Hepatocyte (in vitro differentiated cells): Measurements from ENCODE around the gene RBM38. TPM values are rescaled to one million over a fixed set of nuclear protein-coding genes. Genes with fewer than 3 reads are reported as not detected.
A peak's percentile ranks its signal among the peaks of the same experiment; 100 is the strongest.

ENCODE experiments used
- DNase-seq: peaks from one replicate; pipeline ENCODE4 v3.0.0-alpha.2; 2016; ENCODE audit warnings: low spot score
- H2AFZ ChIP-seq: fragments of 200-600 bp; sonication (generic); 2 replicates; pipeline ENCODE4 v1.6.0; 2016; ENCODE audit warnings: antibody characterized with exemption, mild to moderate bottlenecking
- H3K27ac ChIP-seq: fragments of 200-600 bp; sonication (generic); 2 replicates; pipeline ENCODE4 v1.5.1; 2016; ENCODE audit warnings: mild to moderate bottlenecking
- H3K27me3 ChIP-seq: fragments of 200-600 bp; sonication (generic); 2 replicates; pipeline ENCODE4 v1.6.1; 2016
- H3K36me3 ChIP-seq: fragments of 200-600 bp; sonication (generic); replicated peaks from 2 replicates; pipeline ENCODE4 v1.5.1; 2016; ENCODE audit warnings: low read depth; ENCODE audit not compliant: insufficient read depth
- H3K4me1 ChIP-seq: fragments of 200-600 bp; sonication (generic); 2 replicates; pipeline ENCODE4 v1.5.1; 2016; ENCODE audit warnings: mild to moderate bottlenecking, moderate library complexity; ENCODE audit not compliant: insufficient read depth
- H3K4me2 ChIP-seq: fragments of 200-600 bp; sonication (generic); 2 replicates; pipeline ENCODE4 v1.6.0; 2016
- H3K4me3 ChIP-seq: fragments of 200-600 bp; sonication (generic); 2 replicates; pipeline ENCODE4 v1.5.1; 2016; ENCODE audit warnings: mild to moderate bottlenecking
- H3K79me2 ChIP-seq: fragments of 200-600 bp; sonication (generic); 2 replicates; pipeline ENCODE4 v1.6.0; 2017; ENCODE audit warnings: mild to moderate bottlenecking
- H3K9me2 ChIP-seq: fragments of 200-600 bp; sonication (generic); replicated peaks from 2 replicates; pipeline ENCODE4 v1.6.0; 2017; ENCODE audit warnings: mild to moderate bottlenecking; ENCODE audit not compliant: insufficient read depth
- H3K9me3 ChIP-seq: fragments of 200-600 bp; sonication (generic); 2 replicates; pipeline ENCODE4 v1.5.1; 2016; ENCODE audit warnings: low read depth, mild to moderate bottlenecking
- H4K20me1 ChIP-seq: fragments of 200-600 bp; sonication (generic); 2 replicates; pipeline ENCODE4 v1.6.0; 2016; ENCODE audit warnings: mild to moderate bottlenecking; ENCODE audit not compliant: insufficient read depth, poor library complexity, severe bottlenecking
- EZH2 ChIP-seq: fragments of 200-600 bp; sonication (generic); IDR thresholded peaks from 2 replicates; pipeline ENCODE4 v1.6.1; 2016; ENCODE audit warnings: antibody characterized with exemption, mild to moderate bottlenecking, borderline replicate concordance
- EZH2phosphoT487 ChIP-seq: fragments of 200-600 bp; sonication (generic); IDR thresholded peaks from one replicate; pipeline ENCODE4 v1.6.1; 2018; ENCODE audit warnings: antibody characterized with exemption, mild to moderate bottlenecking, low read depth, moderate library complexity; ENCODE audit not compliant: unreplicated experiment, severe bottlenecking
- WGBS: methylation state at CpG from one replicate; pipeline ENCODE4 v1.1.6; 2016; ENCODE audit warnings: low lambda C conversion rate; ENCODE audit errors: missing lambda C conversion rate; 5-methylcytosine and 5-hydroxymethylcytosine counted together
- polyA plus RNA-seq: library from polyadenylated mRNA; unstranded; fragments of >200 nt; fragmentation: Nextera tagmentation; extraction: Ambion mirVana; gene quantifications from 2 replicates; pipeline ENCODE4 v1.2.1, GENCODE V29; 2016
- total RNA-seq: library from RNA; depleted of rRNA; stranded (reverse); fragments of >200 nt; gene quantifications from 2 replicates; pipeline ENCODE4 v1.2.3, GENCODE V29; 2014
- TF ChIP-seq, protein P1 (sequence below): fragments of 200-600 bp; sonication (generic); IDR thresholded peaks from 2 replicates; pipeline ENCODE4 v1.5.1; 2016; ENCODE audit warnings: antibody characterized with exemption, mild to moderate bottlenecking; ENCODE audit not compliant: poor library complexity

RBM38 gene
- total and polyA plus RNA-seq, 2 experiments from 2014 or later = 16.1 to 19.6 TPM

DNA sequence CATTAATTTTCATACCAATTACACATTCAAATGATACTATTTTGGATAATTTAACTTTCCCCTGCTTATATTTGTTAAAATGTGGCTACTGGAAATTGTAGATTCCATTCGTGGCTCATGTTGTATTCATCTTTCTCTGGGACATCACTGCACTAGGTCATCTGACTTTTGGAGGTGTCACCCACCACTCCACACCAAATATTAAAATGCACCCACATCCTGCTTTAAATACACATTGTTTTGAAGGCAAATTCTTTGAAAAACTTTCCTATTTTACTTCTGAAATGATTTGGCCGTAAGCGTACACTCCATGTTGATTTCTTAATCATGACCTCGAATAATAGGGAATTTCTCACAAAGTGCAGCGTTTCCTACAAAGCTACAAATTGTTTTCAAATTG lies 8.7 kb upstream of the RBM38 start:
- H3K4me3 ChIP-seq = no peak overlapping the region
- H3K27ac ChIP-seq = no peak overlapping the region
- H3K4me2 ChIP-seq = no peak overlapping the region
- H3K9me2 ChIP-seq = no peaks in the 10 kb centered on the region
- no peaks in the 10 kb centered on the region for H3K9me3 ChIP-seq
- H4K20me1 ChIP-seq = no peaks in the 10 kb centered on the region
- no peak for TF ChIP-seq EZH2
- TF ChIP-seq, protein P1, sequence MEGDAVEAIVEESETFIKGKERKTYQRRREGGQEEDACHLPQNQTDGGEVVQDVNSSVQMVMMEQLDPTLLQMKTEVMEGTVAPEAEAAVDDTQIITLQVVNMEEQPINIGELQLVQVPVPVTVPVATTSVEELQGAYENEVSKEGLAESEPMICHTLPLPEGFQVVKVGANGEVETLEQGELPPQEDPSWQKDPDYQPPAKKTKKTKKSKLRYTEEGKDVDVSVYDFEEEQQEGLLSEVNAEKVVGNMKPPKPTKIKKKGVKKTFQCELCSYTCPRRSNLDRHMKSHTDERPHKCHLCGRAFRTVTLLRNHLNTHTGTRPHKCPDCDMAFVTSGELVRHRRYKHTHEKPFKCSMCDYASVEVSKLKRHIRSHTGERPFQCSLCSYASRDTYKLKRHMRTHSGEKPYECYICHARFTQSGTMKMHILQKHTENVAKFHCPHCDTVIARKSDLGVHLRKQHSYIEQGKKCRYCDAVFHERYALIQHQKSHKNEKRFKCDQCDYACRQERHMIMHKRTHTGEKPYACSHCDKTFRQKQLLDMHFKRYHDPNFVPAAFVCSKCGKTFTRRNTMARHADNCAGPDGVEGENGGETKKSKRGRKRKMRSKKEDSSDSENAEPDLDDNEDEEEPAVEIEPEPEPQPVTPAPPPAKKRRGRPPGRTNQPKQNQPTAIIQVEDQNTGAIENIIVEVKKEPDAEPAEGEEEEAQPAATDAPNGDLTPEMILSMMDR = no peak
- no peak for TF ChIP-seq EZH2phosphoT487
- H2AFZ ChIP-seq = no peak overlapping the region
- no peaks in the 10 kb centered on the region for H3K27me3 ChIP-seq
- 96% methylated on average over 5 of the region's 5 CpGs for WGBS
- DNase-seq = no peak
- H3K36me3 ChIP-seq = no peaks in the 10 kb centered on the region
- H3K79me2 ChIP-seq = no peaks in the 10 kb centered on the region
- no peaks in the 10 kb centered on the region for H3K4me1 ChIP-seq

DNA sequence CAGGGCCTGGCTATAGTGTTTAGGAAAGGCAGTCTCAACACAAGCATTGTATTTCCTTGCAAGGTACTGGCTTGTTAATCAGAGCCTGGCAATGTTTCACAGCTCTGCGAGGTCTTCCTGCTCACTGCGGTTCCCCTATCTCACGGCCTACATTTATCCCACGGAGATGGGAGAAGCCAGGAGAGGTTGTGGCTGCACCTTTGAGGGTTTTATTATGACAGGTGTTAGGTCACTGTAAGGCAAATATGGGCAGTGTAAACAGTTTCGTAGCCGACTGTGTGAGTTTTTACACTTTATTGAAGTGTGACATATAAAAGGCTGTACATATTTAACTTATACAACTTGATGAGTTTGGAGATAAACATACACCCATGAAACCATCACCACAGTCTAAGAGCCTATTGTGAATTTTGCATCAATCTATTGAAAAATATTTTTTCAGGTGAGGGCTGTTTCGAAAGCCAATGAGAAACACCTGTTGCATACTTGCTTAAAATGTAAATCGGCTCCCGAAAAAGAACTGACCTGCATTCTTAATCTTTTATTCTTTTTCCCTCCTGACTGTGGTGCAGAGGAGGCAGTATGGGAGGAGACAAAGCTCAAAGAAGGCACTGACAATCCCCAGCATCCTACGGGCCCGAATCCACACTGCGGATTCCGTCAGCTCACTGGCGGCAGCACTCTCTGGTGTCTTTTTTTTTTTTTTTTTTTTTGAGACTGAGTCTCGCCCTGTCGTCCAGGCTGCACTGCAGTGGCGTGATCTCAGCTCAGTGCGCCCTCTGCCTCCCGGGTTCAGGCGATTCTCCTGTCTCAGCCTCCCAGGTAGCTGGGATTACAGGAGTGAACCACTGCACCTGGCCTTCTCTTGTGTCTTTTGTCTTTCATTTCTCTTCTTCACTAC lies 7.5 kb upstream of the RBM38 start:
- WGBS = 84% methylated on average over 20 of the region's 20 CpGs
- H3K79me2 ChIP-seq = no peaks in the 10 kb centered on the region
- H3K9me2 ChIP-seq = no peaks in the 10 kb centered on the region
- H3K27ac ChIP-seq = no peak overlapping the region
- TF ChIP-seq, protein P1 = no peak
- TF ChIP-seq EZH2 (no peak), EZH2phosphoT487 (no peak)
- H3K9me3 ChIP-seq = no peaks in the 10 kb centered on the region
- DNase-seq = peak; percentile 32
- no peak overlapping the region for H3K4me3 ChIP-seq
- no peak overlapping the region for H2AFZ ChIP-seq
- no peaks in the 10 kb centered on the region for H3K27me3 ChIP-seq
- H4K20me1 ChIP-seq = no peaks in the 10 kb centered on the region
- H3K4me2 ChIP-seq = no peak overlapping the region
- no peaks in the 10 kb centered on the region for H3K36me3 ChIP-seq
- no peaks in the 10 kb centered on the region for H3K4me1 ChIP-seq

DNA sequence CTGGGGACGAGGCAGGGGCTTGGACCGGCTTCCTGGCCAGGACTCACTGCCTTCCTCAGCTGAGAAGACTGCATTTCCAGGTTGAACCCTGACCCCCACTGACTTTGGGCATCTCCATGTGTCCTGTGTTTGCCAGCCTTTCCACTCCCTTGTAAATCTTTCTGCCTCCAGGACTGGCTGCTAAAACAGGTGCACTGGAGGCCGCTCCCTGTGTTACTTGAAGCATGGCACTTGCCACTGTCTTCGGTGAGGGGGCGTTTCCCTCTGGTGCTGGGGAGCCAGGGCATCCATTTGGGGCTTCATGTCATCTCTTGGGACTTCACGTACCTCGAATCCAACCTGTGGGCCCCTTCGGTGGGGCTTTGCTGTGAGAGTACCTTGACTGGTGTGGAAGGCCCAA lies 6.7 kb upstream of the RBM38 start:
- Histone ChIP-seq H3K9me2 (no peaks in the 10 kb centered on the region), H3K4me1 (peaks cover 3% of the 10 kb centered on the region), H3K27ac (no peak overlapping the region), H3K36me3 (no peaks in the 10 kb centered on the region), H4K20me1 (no peaks in the 10 kb centered on the region), H3K4me3 (no peak overlapping the region), H3K27me3 (no peaks in the 10 kb centered on the region), H3K9me3 (no peaks in the 10 kb centered on the region), H3K79me2 (no peaks in the 10 kb centered on the region), H2AFZ (no peak overlapping the region), H3K4me2 (no peak overlapping the region)
- DNase-seq = no peak
- 95% methylated on average over 8 of the region's 8 CpGs for WGBS
- TF ChIP-seq, protein P1 = no peak
- TF ChIP-seq EZH2phosphoT487 = no peak
- TF ChIP-seq EZH2 = no peak
